ENCODE data around the gene EHMT1.

The EHMT1 gene

DNA sequence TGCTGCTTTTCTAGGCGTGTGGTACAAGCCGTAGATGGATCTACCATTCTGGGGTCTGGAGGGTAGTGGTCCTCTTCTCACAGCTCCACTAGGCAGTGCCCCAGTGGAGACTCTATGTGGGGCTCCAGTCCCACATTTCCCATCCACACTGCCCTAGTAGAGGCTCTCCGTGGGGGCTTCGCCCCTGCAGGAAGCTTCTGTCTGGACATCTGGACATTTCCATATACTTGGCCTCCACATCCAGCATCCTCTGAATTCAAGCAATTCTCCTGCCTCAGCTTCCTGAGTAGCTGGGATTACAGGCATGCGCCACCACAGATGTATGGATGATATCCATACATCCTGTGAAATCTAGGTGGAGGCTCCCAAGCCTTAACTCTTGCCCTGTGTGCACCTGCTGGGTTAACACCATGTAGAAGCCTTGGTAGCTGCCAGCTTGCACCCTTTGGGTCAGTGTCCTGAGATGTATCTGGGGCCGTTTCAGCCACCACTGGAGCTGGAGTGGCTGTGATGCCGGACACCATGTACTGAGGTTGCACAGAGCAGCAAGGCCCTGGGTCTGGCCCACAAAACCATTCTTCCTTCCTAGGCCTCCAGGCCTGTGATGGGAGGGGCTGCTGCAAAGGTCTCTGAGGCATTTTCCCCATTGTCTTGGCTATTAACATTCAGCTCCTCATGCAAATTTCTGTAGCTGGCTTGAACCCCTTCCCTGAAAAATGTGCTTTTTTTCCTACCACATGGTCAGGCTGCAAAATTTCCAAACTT, 84.0 kb downstream of the EHMT1 start:
- Histone ChIP-seq H2AFZ (ENCODE audit: low read length) (no peak overlapping the region), H3K4me1 (ENCODE audit: insufficient read depth, low read length, severe bottlenecking) (peaks cover 18% of the 10 kb centered on the region), H4K20me1 (ENCODE audit: insufficient read depth, low read length) (no peaks in the 10 kb centered on the region), H3K9me3 (ENCODE audit: low read length) (peaks cover 14% of the 10 kb centered on the region), H3K4me3 (ENCODE audit: low read depth, low read length, poor library complexity, severe bottlenecking) (no peak overlapping the region), H3K27ac (ENCODE audit: low read depth, low read length, poor library complexity, severe bottlenecking) (no peak overlapping the region), H3K4me2 (ENCODE audit: low read length) (no peak overlapping the region), H3K79me2 (ENCODE audit: insufficient read depth, low read length) (peaks cover 36% of the 10 kb centered on the region), H3K27me3 (ENCODE audit: insufficient read depth, low read length) (no peaks in the 10 kb centered on the region), H3K36me3 (ENCODE audit: insufficient read depth, low read length) (peaks cover 36% of the 10 kb centered on the region), H3K9ac (ENCODE audit: low read length) (no peak overlapping the region), H3K9me2 (ENCODE audit: low read depth, low read length) (no peaks in the 10 kb centered on the region), H3F3A (ENCODE audit: insufficient read depth, low read length) (no peaks in the 10 kb centered on the region)
- TF ChIP-seq EZH2 (IDR thresholded peaks at IDR 0.05; ENCODE audit: borderline replicate concordance, low read length) (no peak), CTCF (IDR thresholded peaks at IDR 0.05; ENCODE audit: low read length) (no peak)

DNA sequence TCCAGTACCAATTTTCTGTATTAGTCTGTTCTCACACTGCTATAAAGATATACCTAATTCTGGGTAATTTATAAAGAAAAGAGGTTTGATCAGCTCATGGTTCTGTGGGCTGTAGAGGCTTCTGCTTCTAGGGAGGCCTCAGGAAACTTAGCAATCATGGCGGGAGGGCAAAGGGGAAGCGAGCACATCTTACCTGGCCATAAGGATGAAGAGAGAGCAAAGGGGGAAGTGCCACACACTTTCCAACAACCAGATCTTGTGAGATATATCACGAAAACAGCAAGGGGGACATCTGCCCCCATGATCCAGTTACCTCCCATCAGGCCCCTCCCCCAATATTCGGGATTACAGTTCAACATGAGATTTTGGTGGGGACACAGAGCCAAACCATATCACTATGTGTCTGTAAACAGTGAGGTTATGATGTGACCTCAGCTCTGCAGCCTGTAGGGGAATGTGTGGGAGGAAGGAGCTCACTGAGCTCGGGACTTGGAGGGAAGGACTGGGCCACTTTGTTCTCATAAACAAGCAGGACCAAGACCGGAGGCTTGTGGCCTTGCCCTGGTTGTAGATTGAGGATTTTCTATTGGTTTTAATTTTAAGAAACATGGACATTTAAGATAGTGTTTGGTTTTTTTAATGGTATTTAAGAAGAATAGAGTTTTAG, 85.2 kb downstream of the EHMT1 start:
- no peaks in the 10 kb centered on the region for H3F3A ChIP-seq (ENCODE audit: insufficient read depth, low read length)
- H3K9ac ChIP-seq (ENCODE audit: low read length) = no peak overlapping the region
- H3K4me3 ChIP-seq (ENCODE audit: low read depth, low read length, poor library complexity, severe bottlenecking) = no peak overlapping the region
- H2AFZ ChIP-seq (ENCODE audit: low read length) = no peak overlapping the region
- H3K79me2 ChIP-seq (ENCODE audit: insufficient read depth, low read length) = peaks cover 40% of the 10 kb centered on the region
- TF ChIP-seq CTCF (IDR thresholded peaks at IDR 0.05; ENCODE audit: low read length) (no peak), EZH2 (IDR thresholded peaks at IDR 0.05; ENCODE audit: borderline replicate concordance, low read length) (no peak)
- peak overlapping the region; percentile 48 for H3K27ac ChIP-seq (ENCODE audit: low read depth, low read length, poor library complexity, severe bottlenecking)
- H3K27me3 ChIP-seq (ENCODE audit: insufficient read depth, low read length) = no peaks in the 10 kb centered on the region
- no peak overlapping the region for H3K4me2 ChIP-seq (ENCODE audit: low read length)
- H3K36me3 ChIP-seq (ENCODE audit: insufficient read depth, low read length) = peaks cover 40% of the 10 kb centered on the region
- no peaks in the 10 kb centered on the region for H3K9me2 ChIP-seq (ENCODE audit: low read depth, low read length)
- peaks cover 18% of the 10 kb centered on the region for H3K4me1 ChIP-seq (ENCODE audit: insufficient read depth, low read length, severe bottlenecking)
- no peaks in the 10 kb centered on the region for H4K20me1 ChIP-seq (ENCODE audit: insufficient read depth, low read length)
- peaks cover 14% of the 10 kb centered on the region for H3K9me3 ChIP-seq (ENCODE audit: low read length)

DNA sequence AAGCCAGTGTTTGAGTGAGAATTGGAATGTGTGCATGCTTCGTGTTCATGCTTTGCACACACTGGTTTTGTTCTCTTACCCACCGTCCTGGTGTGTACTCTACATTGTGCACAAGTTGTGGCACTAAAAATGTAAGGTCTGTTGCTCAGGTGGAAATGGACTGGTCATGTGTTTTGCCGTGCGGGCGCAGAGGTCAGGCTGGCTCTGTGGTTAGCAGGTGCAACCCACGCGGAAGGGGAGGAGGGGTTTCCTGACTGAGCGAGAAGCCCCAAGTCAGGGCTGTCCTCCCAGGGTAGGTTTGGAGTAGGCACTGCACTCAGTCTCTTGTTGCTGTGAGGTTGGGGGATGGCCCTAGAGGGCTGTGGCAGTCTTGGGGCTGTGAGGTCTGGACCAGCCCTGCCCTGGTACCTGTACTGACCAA, 86.6 kb downstream of the EHMT1 start:
- Histone ChIP-seq H3K4me3 (ENCODE audit: low read depth, low read length, poor library complexity, severe bottlenecking) (peak overlapping the region; percentile 14), H3K4me1 (ENCODE audit: insufficient read depth, low read length, severe bottlenecking) (peaks cover 18% of the 10 kb centered on the region)

More for the DNA sequence above, 86.6 kb downstream of the EHMT1 start:
- peaks cover 9% of the 10 kb centered on the region for H3K9me3 ChIP-seq (ENCODE audit: low read length)
- no peaks in the 10 kb centered on the region for H3K27me3 ChIP-seq (ENCODE audit: insufficient read depth, low read length)
- H3K27ac ChIP-seq (ENCODE audit: low read depth, low read length, poor library complexity, severe bottlenecking) = peak overlapping the region; percentile 85
- H4K20me1 ChIP-seq (ENCODE audit: insufficient read depth, low read length) = no peaks in the 10 kb centered on the region
- peaks cover 35% of the 10 kb centered on the region for H3K36me3 ChIP-seq (ENCODE audit: insufficient read depth, low read length)
- no peaks in the 10 kb centered on the region for H3F3A ChIP-seq (ENCODE audit: insufficient read depth, low read length)
- H3K9me2 ChIP-seq (ENCODE audit: low read depth, low read length) = no peaks in the 10 kb centered on the region
- TF ChIP-seq CTCF (IDR thresholded peaks at IDR 0.05; ENCODE audit: low read length) = no peak
- no peak for TF ChIP-seq EZH2 (IDR thresholded peaks at IDR 0.05; ENCODE audit: borderline replicate concordance, low read length)
- no peak overlapping the region for H2AFZ ChIP-seq (ENCODE audit: low read length)
- peak overlapping the region; percentile 38; the same call in 1 of the 2 replicates for H3K9ac ChIP-seq (ENCODE audit: low read length)
- H3K79me2 ChIP-seq (ENCODE audit: insufficient read depth, low read length) = peaks cover 39% of the 10 kb centered on the region
- H3K4me2 ChIP-seq (ENCODE audit: low read length) = peak overlapping the region; percentile 49

All from OCI-LY1 (cell line).